Body of pancreas (tissue), 4 donors: ENCODE data around the gene PKP1. TPM values are rescaled to one million over a fixed set of nuclear protein-coding genes. Genes with fewer than 3 reads are reported as not detected.

Source experiments
- ATAC-seq: fragments of 150-250 bp; one replicate; pipeline ENCODE4 v1.9.1; 2016
- DNase-seq, 4 donors: peaks; one replicate each; pipeline ENCODE4 v3.0.0-alpha.2; 2019
- H3K27ac ChIP-seq, 4 donors: fragments of 200-600 bp; sonication (generic); 1 replicate in 3 of 4; 2 replicates in 1 of 4; pipeline versions ENCODE4 v1.5.1 to v1.6.1; 2016 to 2019; ENCODE audit warnings: mild to moderate bottlenecking in 1 of 4, mixed read lengths in 1 of 4, moderate library complexity in 1 of 4
- H3K27me3 ChIP-seq, 2 donors: fragments of 200-600 bp; sonication (generic); one replicate each; pipeline ENCODE4 v1.6.0; 2016; ENCODE audit warnings: mild to moderate bottlenecking in 1 of 2
- H3K36me3 ChIP-seq, 2 donors: fragments of 200-600 bp; sonication (generic); replicated peaks in 1 of 2; 2 replicates each; pipeline ENCODE4 v1.5.1; 2016; ENCODE audit warnings: low read depth in 2 of 2; ENCODE audit not compliant: insufficient read depth in 1 of 2
- H3K4me1 ChIP-seq: fragments of 200-600 bp; sonication (generic); one replicate; pipeline ENCODE4 v1.6.0; 2016
- H3K4me3 ChIP-seq, 2 donors: fragments of 200-600 bp; sonication (generic); 1 replicate in 1 of 2; 2 replicates in 1 of 2; pipeline ENCODE4 v1.5.1; 2016 to 2019
- H3K9me3 ChIP-seq, 3 donors: fragments of 200-600 bp; sonication (generic); 1 replicate in 2 of 3; 2 replicates in 1 of 3; pipeline ENCODE4 v1.5.1; 2016
- POLR2A ChIP-seq, 3 donors: fragments of 450-650 bp; IDR thresholded peaks; one replicate each; pipeline ENCODE4 v1.6.1; 2016; ENCODE audit warnings: antibody characterized with exemption in 3 of 3, mild to moderate bottlenecking in 2 of 3
- WGBS, 2 donors: methylation state at CpG; one replicate each; pipeline ENCODE4 v1.1.5; 2017; 5-methylcytosine and 5-hydroxymethylcytosine counted together
- intact Hi-C: fragments of 100-400 bp; cut with DNase I; formaldehyde crosslinking; loops from one replicate; pipeline ENCODE4 v1.15.1; 2023
- total RNA-seq, 2 donors: library from RNA; depleted of rRNA; stranded (reverse); fragments of >200 nt; gene quantifications; one replicate each; pipeline ENCODE4 v1.1.0, GENCODE V29; 2016
- TF ChIP-seq, protein P1 (sequence below), 7 experiments: fragments of 450-650 bp in 4 of 7; fragments of 200-600 bp in 3 of 7; sonication (generic) in 3 of 7; IDR thresholded peaks; one replicate each; pipeline ENCODE4 v1.5.1; 2016 to 2019; ENCODE audit warnings: antibody characterized with exemption in 7 of 7

Gene PKP1
- total RNA-seq, 2 donors from 2014 or later, result 0.33 TPM; not detected in 1

DNA sequence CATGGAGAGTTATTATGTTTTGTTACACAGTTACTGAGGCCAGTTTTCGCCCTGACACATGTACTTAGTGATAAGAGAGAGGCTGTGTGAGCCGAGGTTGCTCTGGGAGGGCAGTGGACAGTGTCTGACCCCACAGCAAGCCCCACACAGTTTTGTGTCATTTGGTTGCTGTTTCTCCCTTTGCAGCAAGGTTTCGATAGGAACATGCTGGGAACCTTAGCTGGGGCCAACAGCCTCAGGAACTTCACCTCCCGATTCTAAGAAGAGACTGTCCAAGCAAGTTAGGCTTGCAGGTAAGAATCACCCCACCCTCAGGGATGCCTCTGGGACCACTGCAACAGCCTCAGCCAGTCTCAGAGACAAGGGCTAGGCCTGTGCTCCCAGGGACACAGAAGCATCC lies 45.3 kb downstream of the PKP1 start:
- intact Hi-C loops, result no loop called here
- Histone ChIP-seq H3K36me3 (no peaks in the 10 kb centered on the region), H3K4me1 (no peaks in the 10 kb centered on the region), H3K4me3 (no peak overlapping the region), H3K9me3 (no peaks in the 10 kb centered on the region), H3K27me3 (no peaks in the 10 kb centered on the region), H3K27ac (no peak overlapping the region)
- WGBS, 2 donors, result 62 to 68% methylated on average over 4 of the region's 4 CpGs
- ATAC-seq (no peak), DNase-seq (no peak)
- no peak for TF ChIP-seq POLR2A (IDR thresholded peaks at IDR 0.05)
- TF ChIP-seq, protein P1, sequence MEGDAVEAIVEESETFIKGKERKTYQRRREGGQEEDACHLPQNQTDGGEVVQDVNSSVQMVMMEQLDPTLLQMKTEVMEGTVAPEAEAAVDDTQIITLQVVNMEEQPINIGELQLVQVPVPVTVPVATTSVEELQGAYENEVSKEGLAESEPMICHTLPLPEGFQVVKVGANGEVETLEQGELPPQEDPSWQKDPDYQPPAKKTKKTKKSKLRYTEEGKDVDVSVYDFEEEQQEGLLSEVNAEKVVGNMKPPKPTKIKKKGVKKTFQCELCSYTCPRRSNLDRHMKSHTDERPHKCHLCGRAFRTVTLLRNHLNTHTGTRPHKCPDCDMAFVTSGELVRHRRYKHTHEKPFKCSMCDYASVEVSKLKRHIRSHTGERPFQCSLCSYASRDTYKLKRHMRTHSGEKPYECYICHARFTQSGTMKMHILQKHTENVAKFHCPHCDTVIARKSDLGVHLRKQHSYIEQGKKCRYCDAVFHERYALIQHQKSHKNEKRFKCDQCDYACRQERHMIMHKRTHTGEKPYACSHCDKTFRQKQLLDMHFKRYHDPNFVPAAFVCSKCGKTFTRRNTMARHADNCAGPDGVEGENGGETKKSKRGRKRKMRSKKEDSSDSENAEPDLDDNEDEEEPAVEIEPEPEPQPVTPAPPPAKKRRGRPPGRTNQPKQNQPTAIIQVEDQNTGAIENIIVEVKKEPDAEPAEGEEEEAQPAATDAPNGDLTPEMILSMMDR (IDR thresholded peaks at IDR 0.05), result no peak

DNA sequence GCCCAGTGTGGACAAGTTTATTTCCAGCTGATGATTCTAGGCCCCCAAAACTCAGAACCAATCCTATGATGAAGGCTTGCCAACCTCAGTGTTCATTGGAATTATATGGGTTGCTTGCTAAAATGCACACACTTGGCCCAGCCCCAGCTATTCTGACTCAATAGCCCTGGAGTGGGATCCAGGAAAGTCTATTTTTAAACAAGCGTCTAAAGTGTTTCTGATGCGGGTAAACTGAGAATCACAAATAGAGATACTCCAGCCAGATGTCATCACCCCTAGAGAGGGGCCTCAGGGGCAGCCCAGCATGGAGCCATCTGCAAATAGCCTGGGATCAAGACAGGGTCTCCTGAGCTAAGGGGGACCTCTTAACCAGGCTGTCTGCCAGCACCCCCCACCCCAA lies 46.0 kb downstream of the PKP1 start:
- ATAC-seq (no peak), DNase-seq (no peak)
- H3K4me1 ChIP-seq, result no peaks in the 10 kb centered on the region
- WGBS, 2 donors, result 91 to 93% methylated on average over 2 of the region's 2 CpGs
- H3K4me3 ChIP-seq, result no peak overlapping the region
- H3K27me3 ChIP-seq, result no peaks in the 10 kb centered on the region
- no peaks in the 10 kb centered on the region for H3K36me3 ChIP-seq
- no peak overlapping the region for H3K27ac ChIP-seq
- intact Hi-C loops, result no loop called here
- no peaks in the 10 kb centered on the region for H3K9me3 ChIP-seq
- no peak for TF ChIP-seq POLR2A (IDR thresholded peaks at IDR 0.05)
- TF ChIP-seq, protein P1 (IDR thresholded peaks at IDR 0.05), result no peak

DNA sequence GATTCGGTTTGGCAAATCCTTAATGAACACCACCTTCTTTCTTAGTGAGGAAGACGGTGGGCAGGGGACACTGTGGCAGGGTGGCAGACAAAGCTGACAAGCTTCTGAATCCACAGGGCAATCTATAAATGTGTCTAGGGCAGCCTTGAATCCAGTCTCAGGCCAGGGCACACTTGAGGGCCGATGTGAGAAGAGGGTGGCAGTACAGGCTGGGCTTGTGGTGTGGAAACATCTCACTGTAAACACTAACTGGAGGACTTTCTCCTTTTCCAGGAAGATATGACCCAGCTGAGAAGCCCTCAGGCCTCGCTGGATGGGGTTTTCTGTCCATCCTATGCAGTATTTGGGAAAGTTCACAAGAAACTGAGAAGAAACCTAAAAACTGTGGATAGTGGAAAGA lies 46.5 kb downstream of the PKP1 start:
- Histone ChIP-seq H3K36me3 (no peaks in the 10 kb centered on the region), H3K4me3 (no peak overlapping the region), H3K9me3 (no peaks in the 10 kb centered on the region), H3K4me1 (no peaks in the 10 kb centered on the region), H3K27me3 (no peaks in the 10 kb centered on the region), H3K27ac (no peak overlapping the region)
- TF ChIP-seq, protein P1 (IDR thresholded peaks at IDR 0.05), result no peak
- intact Hi-C loops, result no loop called here
- DNase-seq, result no peak
- ATAC-seq, result no peak
- WGBS, 2 donors, result 66 to 76% methylated on average over 4 of the region's 4 CpGs

DNA sequence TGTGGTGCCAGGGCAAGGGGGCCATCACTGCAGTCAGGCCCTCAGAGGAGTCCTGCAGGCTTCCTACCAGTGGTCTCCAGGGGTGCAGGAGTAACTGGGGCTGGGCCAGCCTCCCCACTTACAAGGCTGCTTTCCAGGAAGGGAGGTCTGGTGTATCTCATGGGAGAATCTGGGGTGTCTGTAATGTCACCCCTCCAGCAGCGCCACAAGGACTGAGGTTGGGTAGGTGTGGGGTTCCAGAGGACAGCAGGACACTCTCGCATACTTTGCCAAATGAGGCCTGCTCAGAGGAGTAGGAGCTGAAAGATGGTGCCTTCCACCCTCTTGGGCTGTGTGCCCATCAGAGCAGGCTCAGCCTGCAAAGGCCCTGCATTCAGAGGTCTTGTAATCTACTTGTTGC lies 47.2 kb downstream of the PKP1 start:
- ATAC-seq, result no peak
- H3K9me3 ChIP-seq, result no peaks in the 10 kb centered on the region
- H3K4me1 ChIP-seq, result no peaks in the 10 kb centered on the region
- DNase-seq, result no peak
- no peaks in the 10 kb centered on the region for H3K27me3 ChIP-seq
- WGBS, 2 donors, result 80 to 92% methylated on average over 1 to 2 of the region's 2 CpGs
- no peak overlapping the region for H3K27ac ChIP-seq
- TF ChIP-seq, protein P1 (IDR thresholded peaks at IDR 0.05), result no peak
- no peak for TF ChIP-seq POLR2A (IDR thresholded peaks at IDR 0.05)
- no peak overlapping the region for H3K4me3 ChIP-seq
- intact Hi-C loops, result no loop called here
- H3K36me3 ChIP-seq, result no peaks in the 10 kb centered on the region

DNA sequence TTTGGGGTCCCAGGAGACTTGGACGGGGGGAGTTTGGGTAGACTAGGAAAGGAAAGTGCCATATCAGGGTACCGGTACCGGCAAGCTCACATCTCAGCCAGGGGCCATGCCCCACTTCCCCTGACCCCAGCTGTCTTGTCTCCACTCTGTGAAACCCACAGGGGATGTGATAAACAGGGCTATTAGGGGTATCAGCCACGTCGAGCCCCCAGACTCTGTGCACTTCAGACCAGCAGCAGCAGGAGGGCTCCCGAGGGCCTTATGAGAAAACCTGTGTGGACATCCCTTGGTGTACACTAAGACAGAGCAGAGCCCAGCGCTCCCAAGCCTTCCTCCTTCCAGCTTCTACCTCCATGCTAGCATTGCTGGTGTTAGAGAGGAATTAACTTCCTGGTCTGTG lies 47.9 kb downstream of the PKP1 start:
- Histone ChIP-seq H3K36me3 (no peaks in the 10 kb centered on the region), H3K4me3 (no peak overlapping the region), H3K27me3 (no peaks in the 10 kb centered on the region), H3K27ac (no peak overlapping the region), H3K9me3 (no peaks in the 10 kb centered on the region), H3K4me1 (no peaks in the 10 kb centered on the region)
- DNase-seq, result no peak
- no peak for TF ChIP-seq POLR2A (IDR thresholded peaks at IDR 0.05)
- TF ChIP-seq, protein P1 (IDR thresholded peaks at IDR 0.05), result no peak
- no peak for ATAC-seq
- 74 to 76% methylated on average over 6 to 7 of the region's 7 CpGs for WGBS, 2 donors
- intact Hi-C loops, result no loop called here
